KOPT-K1 (cell line): ENCODE data around the gene KLHL41.
A peak's percentile ranks its signal among the peaks of the same experiment; 100 is the strongest.
"Not testable (repeated sequence)": the region's sequence is repeated elsewhere in the genome, so short reads cannot be mapped to it uniquely, and the experiment has no call there.

Source experiments
- H3K27ac ChIP-seq: fragments of 200-600 bp; sonication (generic); 2 replicates; pipeline ENCODE4 v1.5.1; 2016; ENCODE audit warnings: antibody characterized with exemption, mild to moderate bottlenecking, low read depth, low read length; ENCODE audit not compliant: poor library complexity, severe bottlenecking
- H3K36me3 ChIP-seq: fragments of 200-600 bp; sonication (generic); 2 replicates; pipeline ENCODE4 v1.5.1; 2017; ENCODE audit warnings: antibody characterized with exemption, mild to moderate bottlenecking, low read length, moderate library complexity; ENCODE audit not compliant: insufficient read depth
- H3K9me3 ChIP-seq: fragments of 200-600 bp; sonication (generic); 2 replicates; pipeline ENCODE4 v1.5.1; 2017; ENCODE audit warnings: antibody characterized with exemption, low read length, mild to moderate bottlenecking; ENCODE audit not compliant: insufficient read depth, poor library complexity, severe bottlenecking

The KLHL41 gene

GRCh38 chr2:169573160-169573973 is 63.9 kb downstream of the KLHL41 start, which contains the start of gene FASTKD1:
Gene FASTKD1, minus strand, starts transcription at chr2:169573865. Its CDS starts 1,836 bp downstream, at chr2:169572029.
- no peaks in the 10 kb centered on the region for H3K9me3 ChIP-seq
- H3K36me3 ChIP-seq: peaks cover 25% of the 10 kb centered on the region
- H3K27ac ChIP-seq: peak within 1 kb of the TSS; percentile 73

- Histone ChIP-seq H3K36me3 (peaks cover 19% of the 10 kb centered on the region), H3K9me3 (no peaks in the 10 kb centered on the region), H3K27ac (peak overlapping the region; percentile 73)
Measured at GRCh38 chr2:169573974-169574299, 64.4 kb downstream of the KLHL41 start.

- H3K27ac ChIP-seq, H3K9me3 ChIP-seq: not testable (repeated sequence)
- H3K36me3 ChIP-seq: peaks cover 17% of the 10 kb centered on the region
Measured at GRCh38 chr2:169574539-169574938, 65.0 kb downstream of the KLHL41 start.

GRCh38 chr2:169575264-169575663 is 65.8 kb downstream of the KLHL41 start:
- H3K9me3 ChIP-seq, H3K27ac ChIP-seq: not testable (repeated sequence)

More at GRCh38 chr2:169575264-169575663, 65.8 kb downstream of the KLHL41 start:
- peaks cover 11% of the 10 kb centered on the region for H3K36me3 ChIP-seq
